Bone marrow (tissue), 2 donors: ENCODE results near the gene LYL1.

ENCODE experiments used
- DNase-seq, 2 donors: peaks; one replicate each; lab custom pipeline; 2025; lab: John Stamatoyannopoulos, UW

Gene LYL1

DNA sequence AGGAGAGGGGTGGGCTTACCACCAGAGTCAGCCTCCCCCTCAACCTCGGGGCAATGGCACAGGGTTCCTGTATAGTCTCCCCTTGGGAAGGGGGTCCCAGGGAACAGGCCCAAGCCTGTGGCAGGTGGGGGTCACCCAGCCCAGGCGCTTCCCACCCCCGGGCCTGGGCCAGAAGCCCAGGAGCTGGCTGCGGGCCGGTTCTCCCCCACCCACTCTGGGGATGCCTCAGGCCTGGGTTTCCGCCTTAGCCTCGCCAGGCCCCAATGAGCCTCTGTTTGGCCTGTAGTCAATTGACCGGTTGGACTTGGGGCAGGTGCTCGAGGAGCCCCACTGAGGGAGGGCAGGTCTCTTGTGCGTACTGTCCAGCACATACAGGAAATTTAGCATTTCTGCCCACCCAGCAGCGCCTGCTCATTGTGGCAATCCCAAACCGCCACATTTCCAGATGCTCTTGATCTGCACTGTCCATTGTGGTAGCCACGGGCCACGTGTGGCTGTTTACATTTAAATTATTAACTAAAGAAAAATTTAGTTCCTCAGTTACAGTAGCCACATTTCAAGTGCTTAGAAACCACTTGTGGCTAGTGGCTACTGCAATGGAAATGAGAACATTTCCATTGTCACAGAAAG lies 9.9 kb downstream of the LYL1 start:
- no peak for DNase-seq

DNA sequence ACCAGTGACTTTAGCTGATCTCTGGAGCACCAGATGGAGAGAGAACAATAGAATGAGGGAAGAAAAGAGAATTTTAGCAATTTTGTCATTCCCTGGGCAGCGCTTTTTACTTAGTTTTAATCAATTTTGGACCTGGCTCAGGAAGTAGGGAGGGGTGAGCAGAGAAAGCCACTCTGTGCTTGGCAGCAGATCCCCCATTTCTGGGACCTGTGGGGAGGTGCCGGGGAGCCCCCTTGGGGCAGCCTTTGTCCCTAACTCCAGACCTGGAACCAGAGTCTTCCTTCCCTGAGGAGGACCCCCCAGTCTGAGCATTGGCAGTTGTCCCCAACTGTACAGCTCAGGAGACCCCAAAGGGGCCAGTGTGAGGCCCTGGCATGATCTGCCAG lies 10.5 kb downstream of the LYL1 start:
- no peak for DNase-seq

DNA sequence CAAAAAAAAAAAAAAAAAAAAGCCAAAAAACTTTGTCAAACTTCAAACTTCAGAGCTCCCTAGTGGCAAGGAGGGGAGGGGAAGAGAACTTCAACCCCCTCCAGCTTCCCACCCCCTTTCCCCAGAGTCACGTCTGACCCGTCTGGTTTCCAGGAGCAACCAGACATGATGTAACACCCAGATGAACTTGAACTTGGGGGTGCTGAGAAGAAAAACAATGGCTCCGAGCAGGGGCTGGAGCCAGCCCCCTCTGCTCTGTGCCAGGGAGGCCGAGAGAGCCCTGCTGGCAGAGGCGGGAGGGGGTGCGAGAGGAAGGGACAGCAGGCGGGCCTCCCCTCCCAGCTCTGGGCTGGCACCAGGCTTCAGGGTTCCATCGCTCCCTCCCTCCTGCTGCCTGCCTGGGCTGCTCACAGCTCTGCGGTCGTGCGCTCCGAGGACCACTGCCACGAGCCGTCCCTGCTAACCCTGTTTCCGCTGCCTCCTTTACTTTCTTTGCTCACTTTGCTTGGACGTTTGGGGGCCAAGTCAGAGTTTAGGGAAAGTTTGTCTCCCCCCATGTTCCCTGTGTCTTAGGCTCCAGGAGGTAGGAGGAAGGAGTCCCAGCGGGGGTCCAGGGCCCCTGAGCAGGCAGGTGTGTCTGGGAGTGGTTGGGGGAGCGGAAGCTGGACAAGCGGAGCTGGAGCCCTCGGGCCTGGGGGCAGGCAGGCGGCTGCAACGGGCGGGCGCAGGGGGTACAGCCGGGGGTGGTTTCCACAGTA lies 11.1 kb downstream of the LYL1 start:
- DNase-seq: peak in 1 of 2 donors; percentile 25

DNA sequence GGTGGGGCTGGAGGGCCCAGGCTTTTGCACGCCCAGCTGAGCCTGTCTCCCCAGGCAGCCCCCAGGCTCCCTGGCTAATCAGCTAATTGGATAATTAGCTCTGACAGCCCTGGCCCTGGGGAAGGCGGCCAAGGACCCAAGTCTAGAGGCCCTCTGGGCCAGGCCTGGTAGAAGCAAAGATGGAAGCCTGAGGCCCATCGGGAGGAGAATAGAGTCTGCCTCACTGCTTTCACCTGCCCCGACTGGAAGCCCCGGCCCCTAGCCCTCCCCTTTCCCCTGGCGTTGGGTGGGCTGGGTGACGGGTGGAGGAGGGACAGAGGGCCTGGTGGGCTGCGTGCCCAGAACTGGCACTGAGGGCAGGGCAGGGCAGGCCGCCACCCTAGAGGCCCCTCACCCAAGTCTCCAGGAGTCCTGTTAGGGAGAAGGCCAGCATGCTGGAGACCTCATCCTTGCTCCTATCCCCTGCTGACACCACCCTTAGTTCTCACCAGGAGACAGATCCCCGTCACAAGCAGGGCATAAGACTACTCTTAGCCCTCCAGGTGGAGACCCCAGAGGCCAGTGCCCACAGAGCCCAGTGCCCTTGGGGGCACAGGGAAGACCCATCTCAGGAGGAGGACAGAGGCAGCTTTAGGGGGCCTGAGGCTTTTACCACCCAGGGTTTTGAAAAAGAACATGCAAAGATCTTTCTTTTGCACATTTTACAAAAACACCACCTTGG lies 12.0 kb downstream of the LYL1 start:
- no peak for DNase-seq

DNA sequence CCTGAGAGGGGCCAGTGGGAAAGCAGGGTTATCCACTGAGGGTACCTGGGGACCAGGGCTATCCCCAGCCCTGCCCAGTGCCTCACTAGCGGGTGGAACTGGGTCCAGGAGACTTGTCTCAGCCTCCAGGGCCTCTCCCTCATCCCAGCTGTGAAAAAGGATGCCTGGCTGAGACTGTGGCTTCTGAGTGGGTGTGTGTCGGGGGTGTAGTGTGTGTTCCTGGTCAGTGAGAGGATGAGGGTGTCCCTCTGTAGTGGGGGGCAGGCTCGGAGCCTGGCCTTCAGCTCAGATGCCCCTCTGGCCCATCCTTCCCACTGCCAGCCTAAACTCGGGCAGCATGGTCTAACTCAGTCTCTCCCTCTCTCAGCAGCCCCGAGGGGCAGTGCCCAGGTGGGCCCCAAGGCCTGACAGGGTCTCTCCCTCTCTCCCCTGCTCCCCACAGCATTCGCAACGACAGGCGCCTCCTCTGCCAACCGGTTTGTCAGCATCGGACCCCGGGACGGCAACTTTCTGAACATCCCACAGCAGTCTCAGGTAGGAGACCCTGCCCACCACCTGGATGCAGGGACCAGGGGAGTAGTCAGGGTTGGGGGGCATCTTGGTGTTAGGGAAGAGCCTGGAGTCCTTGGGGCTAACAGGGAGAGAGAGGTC lies 12.7 kb downstream of the LYL1 start:
- no peak for DNase-seq

DNA sequence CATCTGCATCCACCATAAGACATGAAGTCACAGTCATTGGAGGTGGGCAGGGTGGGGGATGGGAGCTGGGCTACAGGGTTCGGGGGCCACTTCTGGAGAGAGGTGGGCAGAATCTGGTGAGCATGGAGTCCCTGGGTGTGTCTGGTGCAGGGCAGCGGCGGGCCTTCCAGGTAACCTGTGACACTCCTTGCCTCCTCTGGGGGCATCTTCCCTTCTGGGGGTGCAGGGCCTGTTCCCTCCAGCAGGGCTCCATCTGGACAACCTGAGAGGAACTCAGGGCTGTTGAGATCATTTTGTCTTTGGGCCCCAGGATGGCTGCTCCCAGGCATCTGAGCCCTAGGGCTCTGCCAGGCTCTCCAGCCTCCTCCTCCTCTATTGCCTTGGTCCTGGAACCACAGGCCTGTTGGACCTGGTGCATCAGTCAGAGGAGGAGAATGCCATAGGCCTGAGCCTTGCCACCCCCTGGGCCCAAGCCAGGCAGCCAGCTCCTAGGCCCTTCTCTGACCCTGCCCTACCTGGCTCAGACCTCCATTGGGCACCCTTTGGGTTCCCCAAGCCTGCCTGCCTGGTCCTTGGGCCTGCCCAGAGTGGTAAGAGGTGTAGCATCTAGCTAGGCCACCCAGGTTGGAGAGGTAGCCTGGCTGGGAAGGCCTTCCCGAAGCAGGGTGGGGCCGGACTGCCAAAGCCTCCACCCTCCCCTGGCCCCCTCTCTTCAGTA lies 13.4 kb downstream of the LYL1 start:
- DNase-seq: peak in 1 of 2 donors; percentile 9

DNA sequence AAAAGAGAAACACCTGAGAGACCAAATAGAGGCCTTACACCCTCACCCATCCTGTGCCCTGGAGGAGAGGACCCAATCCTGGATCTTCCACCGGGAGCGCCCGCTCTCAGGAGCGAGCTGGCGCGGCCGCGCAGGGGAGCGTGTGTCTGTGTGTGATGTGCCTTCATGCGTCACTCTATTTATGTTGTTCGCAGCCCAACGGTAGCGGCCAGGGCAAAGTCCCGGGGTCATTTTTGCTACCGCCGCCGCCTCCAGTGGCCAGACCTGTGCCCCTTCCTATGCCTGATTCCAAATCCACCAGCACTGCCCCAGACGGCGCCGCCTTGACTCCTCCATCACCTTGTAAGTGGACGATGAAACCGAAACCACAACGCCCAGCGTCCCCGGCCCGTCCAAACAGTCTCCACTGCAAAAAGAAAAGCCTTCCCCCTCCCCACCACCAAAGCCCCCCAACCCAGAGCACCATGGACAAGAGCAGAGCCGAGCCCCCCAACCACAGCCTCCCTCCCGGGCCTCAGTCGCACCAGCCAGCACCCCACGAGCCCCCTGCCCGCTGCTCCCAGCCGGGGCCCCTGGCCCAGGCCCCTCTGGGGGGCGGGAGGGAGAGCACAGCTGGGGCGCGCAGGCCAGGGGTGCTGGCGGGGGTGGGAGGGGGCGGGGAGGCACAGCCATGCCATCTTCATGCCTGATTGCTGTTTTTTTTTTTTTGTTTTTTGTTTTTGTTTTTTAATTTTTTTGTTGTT lies 14.7 kb downstream of the LYL1 start:
- DNase-seq: no peak

DNA sequence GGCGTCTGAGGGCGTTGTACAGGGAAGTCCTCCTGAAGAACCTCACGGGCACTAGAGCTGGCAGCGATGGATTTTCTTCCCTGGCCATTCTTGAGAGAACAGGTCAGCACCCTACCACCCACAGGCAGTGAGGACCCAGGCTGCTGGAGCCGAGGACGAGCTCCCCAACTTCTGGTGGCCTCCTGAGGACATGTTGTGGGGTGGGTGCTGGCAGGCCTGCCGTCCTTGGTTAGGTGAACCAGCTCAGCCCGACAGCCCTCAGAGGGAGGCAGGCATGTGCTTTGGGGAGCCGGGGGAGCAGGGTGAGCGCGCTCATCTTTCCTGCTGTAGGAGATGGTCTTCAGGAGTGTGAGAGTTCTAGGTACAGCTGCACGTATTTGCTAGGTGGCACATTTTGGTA lies 15.4 kb downstream of the LYL1 start:
- no peak for DNase-seq

DNA sequence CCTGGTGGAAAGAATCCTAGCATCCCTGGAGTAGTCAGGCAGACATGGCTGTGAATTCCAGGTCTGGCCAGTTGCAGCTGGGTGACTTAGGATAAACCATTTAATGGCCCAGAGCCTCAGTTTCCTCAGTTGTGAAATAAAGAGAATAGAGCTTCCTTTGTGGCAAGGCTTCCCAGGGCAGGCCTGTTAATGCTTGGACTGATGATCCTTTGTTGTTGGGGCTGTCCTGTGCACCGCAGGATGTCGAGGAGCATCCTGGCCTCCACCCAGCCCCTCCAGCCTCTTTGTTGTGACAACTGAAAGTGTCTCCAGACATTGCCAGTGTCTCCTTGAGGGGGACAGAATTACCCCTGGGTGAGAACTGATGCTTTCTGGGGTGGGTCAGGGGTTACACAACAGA lies 16.3 kb downstream of the LYL1 start:
- DNase-seq: no peak

DNA sequence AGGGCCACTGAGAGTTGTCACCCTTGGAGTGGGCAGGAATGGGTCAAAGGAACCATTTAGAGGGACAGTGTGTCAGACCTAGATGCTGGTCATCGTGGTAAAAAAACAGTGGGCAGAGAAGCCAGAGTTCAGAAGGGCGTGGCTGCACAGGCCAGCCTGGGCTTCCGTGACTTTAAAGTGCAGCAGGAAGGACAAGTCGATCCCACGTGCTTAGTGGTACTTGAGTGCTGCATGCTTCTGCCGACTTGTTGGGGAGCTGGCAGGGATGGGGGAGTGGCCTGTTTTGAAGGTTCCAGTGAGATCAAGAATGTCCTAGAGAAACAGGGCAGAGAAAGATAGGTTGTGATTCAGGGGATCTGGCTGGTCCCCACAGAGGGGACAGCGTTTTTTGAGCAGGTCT lies 17.0 kb downstream of the LYL1 start:
- DNase-seq: no peak

DNA sequence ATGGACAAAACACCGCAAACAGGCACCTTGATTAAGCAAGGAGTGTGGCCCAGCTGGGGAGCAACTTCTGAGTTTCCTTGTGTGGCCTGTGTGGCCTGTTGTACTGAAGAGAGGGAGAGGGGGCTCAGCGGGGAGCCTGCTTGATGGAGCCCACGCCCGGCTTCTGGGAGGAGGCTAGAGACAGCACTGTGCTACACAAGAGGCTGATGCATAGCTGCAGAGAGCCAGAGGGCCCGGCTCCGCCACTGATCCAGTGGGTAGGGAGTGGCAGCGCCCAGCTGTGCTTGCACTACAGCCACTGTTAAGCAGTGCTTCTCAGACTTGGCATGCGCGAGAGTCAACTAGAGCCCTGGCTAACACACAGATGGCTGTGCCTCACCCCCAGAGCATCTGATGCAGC lies 19.0 kb downstream of the LYL1 start:
- DNase-seq: no peak

DNA sequence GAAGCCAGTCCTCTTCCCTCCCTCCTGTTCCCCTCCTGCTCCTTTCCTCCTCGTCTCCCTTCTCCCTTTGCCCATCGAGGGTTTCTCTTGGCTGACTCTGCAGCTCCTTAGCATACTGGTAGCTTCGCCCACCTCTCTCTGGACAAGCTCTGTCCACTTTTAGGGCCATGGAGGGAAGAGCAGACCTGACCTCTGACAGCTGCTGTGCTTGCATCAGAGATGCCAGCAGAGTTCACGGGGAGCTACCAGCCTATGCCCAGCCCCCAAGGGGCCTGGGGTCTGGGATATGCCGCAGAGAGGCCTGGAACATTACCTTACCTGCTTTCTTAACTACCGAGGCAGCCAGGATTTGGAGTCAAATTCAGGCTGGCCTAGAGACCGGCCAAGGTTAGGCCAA lies 19.7 kb downstream of the LYL1 start:
- DNase-seq: no peak

DNA sequence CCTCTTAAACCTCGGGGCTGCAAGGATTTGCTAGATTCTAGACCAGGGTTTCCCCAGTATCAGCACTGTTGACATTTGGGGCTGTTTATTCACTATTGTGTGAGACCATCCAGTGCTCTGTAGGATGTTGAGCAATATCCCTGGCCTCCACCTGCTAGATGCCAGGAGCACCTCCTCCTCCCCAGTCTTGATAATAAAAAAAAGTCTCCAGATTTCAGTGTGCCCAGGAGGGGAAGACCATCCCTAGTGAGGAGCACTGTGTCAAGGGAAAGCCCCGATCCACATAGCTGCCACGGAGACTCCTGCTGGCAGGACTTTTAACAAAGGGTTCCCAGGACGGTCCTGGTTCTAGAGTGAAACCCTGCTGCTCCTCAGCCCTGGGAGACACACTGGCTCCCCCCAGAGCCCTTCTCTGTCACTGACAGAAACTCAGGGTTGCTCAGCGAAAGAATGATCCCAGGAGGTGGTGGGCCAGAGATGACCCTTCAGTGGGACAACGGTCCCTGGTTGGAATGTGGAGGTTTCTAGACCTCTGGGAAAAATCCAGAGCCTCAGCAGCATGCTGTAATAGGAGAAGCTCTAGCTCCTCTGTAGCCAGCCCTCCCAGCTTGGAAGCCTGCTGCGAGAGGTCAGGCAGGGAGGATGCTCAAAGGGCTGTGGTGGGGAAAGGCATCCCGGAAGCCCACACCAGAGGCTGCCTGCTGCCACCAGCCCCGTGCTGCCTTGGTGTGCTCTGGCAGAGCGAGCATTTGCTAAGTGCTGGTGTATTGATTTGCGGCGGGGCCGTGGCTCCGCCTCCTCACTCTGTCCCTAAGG lies 20.3 kb downstream of the LYL1 start:
- no peak for DNase-seq

DNA sequence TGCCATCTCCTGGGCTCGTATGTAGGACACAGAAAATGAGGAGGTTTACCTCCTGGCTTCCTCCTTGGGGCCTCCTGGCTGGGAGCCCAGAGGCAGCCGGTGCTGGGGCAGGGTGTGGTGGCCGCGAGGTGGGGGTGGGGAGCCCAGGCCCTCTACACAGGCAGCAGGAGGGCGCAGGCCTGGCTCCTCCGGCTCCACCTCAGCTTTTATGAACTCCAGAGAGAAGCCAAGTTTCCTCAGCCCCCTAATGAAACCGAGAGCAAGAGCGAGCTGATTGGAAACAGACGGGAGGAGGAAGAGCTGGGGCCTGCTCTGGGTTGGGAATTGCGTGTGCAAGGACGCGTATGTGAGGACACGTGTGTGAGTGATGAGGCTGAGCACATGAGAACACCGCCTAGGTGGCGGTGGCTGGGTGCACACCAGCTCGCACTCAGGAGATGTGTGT lies 23.1 kb downstream of the LYL1 start:
- DNase-seq: no peak

DNA sequence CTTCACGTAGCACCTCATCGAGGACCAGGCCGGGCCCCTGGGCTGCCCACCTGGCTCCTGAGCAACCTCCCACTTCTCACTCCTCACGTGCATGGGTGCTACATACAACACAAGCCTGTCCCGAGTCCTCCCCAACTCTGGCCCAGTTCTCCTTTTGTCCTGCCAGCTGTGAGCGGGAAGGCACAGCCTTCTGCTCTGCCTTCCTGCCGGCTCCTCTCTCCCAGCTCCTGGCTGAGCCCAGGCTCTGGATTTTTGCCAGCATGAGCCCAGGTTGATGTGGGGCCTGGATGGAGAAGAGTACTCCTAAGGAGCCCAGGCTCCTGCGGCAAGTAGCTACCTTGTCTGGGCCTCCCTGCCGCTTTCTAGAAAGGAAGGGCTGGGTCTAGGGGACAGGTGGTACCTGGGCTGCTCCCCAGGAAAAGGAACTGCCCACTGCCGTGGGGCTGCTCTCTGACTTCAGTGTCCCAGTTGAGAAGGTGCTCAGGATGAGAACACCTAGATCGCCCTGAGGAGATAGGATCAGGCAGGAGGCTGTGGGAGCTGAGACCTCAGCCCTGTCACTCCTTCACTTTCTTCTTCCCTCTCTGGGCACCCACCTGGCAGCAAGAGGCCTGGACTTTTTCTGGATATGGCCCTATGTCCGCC lies 23.6 kb downstream of the LYL1 start:
- no peak for DNase-seq

DNA sequence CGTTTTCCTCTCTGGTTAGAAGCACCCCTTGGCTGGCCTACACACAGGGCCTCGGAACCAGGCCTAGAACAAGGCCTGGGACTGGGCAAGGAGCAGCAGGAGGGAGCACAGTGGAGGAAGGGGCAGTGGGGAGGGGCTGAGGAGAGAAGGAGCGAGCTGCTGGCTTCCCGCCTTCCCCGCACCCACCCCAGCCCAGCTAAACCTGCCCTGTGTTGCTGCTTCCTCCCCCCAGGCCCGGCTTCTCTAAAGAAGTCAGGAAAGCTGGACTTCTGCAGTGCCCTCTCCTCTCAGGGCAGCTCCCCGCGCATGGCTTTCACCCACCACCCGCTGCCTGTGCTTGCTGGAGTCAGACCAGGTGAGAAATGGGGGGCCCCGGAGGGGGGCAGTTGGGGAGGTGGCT lies 24.3 kb downstream of the LYL1 start:
- no peak for DNase-seq

DNA sequence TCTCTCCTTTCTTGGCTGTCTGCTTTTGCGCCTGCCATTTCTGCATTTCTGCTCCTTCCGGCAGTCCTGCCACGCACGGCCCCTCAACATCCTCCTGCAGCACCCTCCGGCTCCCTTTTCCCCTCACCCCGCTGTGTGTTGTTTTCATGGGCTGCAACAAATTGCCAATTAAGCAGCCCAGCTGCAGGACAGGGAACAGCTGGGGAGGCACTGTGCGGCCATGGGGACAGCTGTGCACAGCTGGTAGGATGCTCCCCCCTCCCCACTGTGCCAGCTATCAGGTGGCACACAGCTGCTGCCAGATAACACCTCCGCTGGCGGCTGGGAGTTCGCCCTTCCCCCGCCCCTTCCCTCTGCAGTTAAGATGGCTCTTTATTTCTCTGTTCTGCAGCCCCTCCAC lies 25.4 kb downstream of the LYL1 start:
- no peak for DNase-seq

DNA sequence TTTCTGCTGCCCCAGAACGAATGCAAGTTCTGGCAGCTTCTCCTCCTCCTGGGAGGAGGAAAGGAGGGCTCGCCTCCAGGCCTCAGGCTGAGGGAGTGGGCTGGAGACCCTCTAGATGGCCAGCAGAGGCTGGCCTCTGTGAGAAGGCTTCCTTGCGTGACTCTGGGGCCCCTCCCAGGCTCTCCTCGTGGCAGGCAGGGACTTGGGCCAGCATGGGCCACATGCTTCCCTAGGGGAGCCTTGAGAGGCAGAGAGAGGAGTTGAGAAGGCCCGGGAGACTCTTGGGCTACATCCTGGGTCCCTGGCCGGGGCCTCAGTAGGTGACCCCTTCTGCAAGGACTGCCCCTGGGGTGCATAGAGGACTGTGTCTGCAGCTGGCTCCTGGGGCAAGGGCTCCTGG lies 25.9 kb downstream of the LYL1 start:
- no peak for DNase-seq

DNA sequence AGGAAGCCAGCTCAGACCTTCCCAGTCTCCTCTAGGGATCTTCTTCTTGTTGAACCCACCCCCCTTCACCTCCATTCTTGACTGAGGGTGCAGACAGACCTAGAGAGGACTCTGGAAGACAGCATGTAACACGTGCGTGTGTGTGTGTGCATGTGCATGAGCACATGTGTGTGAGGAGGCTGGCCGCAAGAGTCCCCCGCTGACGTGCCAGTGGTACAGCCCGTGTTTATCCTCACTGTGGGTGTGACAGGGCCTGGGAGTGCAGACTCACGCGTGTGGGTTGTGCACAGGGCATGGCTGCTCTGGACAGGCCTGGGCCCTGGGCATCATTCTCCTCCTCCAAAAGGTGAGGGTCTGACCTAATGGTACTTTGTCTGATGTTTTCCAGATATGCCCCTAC lies 26.3 kb downstream of the LYL1 start:
- DNase-seq: no peak

DNA sequence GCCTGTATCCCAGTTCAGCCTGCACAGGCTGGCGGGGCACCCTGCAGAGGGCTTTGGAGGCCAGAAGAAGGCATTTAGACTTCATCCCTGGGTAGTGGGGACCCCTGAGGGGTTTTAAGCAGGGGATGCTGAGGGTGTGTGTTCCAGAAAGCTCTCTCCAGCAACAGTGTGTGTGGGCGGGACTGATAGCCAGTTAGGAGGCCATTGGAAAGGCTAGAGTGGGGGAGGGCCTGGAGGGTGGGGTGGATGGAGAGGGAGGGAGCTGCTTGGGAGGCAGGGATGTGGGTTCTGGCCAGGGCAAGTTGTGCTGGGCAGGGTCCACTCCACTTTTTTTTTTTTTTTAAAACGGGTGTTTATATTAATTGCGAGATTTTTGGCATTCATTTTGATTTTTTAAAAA lies 28.3 kb downstream of the LYL1 start:
- no peak for DNase-seq
